Measurements from ENCODE around the gene DUSP16.
"Not testable (repeated sequence)": the region's sequence is repeated elsewhere in the genome, so short reads cannot be mapped to it uniquely, and the experiment has no call there.

The DUSP16 gene

GRCh38 chr12:12583510-12584178 lies 21.0 kb upstream of the DUSP16 start:
- DNase-seq = no peak

DNA sequence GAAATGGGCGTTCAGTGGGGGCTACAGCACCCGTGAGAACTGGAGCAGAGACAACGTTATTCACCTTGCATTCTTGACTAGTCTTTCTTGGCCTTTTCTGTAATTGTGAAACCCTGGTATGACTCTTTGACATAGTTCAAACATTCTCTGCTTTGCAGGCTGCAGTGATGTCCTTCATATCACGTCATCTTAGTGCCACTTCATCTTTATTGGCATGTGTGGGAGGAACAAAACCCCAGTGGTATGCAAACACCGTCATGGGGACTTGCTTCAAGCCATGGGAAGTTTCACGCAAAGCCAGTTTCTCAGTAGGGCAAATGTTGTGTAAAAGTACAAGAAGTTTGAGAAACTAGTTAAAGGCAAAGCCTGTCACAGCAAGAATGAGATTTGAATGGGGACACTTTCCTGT lies 20.2 kb upstream of the DUSP16 start:
- no peak for DNase-seq

- DNase-seq = no peak
Observed at GRCh38 chr12:12582193-12582881, 19.7 kb upstream of the DUSP16 start.

- DNase-seq = not testable (repeated sequence)
Observed at GRCh38 chr12:12580716-12581115, 18.1 kb upstream of the DUSP16 start.

GRCh38 chr12:12577786-12578185 lies 15.1 kb upstream of the DUSP16 start:
- no peak for DNase-seq

DNA sequence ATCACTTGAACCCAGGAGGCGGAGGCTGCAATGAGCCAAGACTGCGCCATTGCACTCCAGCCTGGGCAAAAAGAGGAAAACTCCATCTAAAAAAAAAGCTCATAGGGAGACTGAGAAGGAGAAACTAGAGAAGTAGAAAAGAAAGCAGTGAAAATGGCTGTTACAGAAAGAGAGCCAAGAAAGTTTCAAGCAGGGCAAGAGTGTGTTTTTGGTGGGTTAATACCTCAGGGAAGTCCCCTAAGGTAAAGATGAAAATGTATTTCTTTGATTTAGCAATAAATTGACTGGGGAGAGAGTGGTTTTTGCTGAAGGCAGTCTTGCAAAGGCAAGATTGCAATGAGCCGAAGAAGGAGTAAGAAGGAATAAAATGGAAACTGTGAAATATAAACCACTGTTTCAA lies 10.0 kb upstream of the DUSP16 start:
- no peak for DNase-seq

DNA sequence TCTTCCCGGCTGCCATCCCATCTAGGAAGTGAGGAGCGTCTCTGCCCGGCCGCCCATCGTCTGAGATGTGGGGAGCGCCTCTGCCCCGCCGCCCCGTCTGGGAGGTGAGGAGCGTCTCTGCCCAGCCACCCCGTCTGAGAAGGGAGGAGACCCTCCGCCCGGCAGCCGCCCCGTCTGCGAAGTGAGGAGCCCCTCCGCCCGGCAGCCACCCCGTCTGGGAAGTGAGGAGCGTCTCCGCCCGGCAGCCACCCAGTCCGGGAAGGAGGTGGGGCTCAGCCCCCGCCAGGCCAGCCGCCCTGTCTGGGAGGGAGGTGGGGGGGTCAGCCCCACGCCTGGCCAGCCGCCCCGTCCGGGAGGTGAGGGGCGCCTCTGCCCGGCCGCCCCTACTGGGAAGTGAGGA lies 3.3 kb upstream of the DUSP16 start:
- DNase-seq = not testable (repeated sequence)

- no peak for DNase-seq
Observed at GRCh38 chr12:12564911-12565310, 2.2 kb upstream of the DUSP16 start.

DNA sequence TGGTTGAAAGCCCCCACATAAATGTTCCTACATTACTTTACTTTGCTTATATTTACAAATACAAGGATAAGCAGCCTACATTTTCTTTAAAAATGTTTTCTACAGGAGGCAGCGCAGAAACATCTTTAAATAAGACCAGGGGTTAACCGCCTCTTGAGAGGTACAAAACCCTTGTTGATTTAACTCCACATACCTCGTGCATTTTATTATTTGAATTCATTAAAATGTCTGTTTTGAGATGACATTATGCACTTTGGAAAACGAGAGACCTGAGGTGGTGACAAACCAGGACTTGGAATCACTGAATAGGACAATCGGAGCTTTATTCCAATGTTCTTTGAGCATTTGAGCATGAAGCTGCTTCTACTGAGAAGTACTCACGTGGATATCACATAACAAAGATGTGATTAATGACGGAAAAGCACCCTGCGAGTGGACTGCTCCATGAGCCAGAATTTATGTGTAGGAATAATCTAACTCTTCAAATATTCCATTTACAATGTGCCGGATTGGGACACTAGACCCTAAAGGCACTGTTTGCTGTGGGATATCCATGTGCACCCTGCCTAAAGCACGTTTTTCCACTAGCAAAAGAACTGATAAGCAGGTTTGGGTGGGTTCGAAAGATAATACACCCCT lies 746 bp upstream of the DUSP16 start:
- no peak for DNase-seq

DNA sequence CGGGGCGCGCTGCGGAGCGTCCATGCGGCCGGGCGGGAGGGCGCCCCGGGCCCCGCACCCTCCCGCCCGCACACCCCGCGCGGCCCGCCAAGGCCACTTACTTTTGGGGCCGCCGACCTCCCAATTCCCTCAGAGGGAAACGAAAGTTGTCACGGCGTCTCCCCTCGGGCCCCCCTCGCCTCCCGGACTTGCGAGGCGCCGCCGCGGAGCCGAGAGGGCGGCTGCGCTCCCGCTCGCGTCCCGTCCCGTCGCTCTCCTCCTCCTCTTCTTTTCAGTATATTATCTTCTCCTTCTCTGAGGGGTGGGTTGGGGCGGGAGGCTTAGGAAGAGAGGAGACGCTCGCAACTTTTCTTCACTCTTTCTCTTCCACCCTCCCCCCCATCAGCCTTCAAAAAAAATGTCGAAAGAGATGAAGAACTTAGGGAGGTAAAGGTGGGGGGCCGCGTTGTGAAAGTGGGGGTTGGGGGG lies 613 bp downstream of the DUSP16 start:
- DNase-seq = peak; percentile 56

DNA sequence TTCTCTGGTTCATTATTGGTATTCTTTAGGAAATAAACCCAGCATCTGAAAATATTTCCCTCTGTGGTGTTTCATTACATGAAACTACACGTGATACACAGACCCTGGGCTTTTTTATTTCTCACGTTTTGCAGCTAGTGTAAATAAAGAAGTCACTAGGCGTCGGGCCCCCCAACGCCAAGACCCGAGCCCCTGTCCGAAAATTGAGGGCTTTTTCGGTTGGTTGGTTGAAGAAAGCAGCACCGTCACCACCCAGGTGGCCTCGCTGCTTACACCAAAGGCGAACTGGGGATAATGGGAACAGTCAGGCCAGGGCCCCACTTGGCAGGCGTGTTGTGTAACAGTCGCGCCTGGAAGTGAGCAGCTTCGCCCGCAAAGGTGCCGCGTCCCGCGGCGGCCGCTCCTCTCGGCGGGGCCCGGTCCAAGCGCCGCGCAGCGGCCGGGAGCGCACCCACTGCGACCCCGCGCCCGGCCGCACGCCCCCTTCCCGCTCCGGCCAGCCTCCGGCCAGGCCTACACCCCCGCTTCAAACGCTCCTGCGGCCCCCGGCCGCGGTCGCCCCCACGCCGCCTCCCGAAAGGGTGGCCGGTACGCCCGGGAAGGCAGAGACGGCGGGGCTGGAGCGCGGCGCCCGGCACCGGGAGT lies 1.2 kb downstream of the DUSP16 start:
- DNase-seq = peak; percentile 78

DNA sequence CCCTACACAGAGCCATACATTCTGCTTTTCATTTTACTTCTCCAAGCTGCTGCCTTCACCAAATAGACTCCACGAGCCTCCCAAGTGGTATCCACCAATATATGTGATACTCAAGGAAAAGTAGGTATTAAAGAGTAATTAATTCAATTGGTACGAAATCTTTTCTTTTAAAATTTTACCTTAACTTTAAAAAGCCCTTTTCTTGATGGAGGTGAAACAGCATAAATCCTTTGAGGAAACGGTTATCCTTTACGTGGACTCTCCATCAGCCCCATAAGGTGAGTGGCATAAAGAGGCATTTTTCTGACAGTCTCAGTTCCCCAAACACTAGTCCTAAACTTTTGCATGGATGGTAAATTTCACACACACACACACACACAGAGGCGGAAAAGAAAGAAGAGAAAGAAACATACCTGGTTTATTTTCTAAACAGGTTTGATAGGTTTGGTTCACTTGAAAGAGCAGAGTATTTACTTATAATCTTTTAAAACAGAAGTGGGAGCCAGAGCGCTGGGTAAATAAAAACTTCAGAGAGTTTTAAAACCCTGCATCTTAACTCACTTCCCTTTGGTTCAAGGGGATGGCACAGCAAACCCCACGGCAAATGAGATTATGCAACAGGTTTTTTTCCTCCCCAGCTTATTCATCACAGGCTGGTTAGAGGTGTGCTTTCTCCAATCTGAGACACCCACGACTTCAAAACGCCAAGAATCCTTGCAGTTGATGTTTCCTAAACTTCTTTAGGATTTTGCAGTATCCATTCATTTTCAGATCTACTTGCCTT lies 1.9 kb downstream of the DUSP16 start:
- no peak for DNase-seq

- DNase-seq = no peak
Observed at GRCh38 chr12:12559719-12560296, 2.9 kb downstream of the DUSP16 start.

DNA sequence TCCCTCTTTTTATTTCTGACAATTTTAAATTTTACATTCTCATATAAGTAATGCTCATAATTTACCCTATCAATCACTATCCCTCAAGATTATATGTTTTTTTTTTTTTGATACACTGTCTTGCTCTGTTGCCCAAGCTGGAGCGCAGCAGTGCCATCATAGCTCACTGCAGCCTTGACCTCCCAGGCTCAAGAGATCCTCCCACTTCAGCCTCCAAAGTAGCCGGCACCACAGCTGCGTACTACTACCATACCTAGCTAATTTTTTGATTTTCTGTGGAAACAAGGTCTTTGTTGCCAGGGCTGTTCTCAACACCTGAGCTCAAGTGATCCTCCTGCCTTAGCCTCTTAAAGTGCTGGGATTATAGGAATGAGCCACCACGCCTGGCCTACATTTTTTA lies 4.4 kb downstream of the DUSP16 start:
- no peak for DNase-seq

- DNase-seq = no peak
Observed at GRCh38 chr12:12557733-12558132, 4.9 kb downstream of the DUSP16 start.

DNA sequence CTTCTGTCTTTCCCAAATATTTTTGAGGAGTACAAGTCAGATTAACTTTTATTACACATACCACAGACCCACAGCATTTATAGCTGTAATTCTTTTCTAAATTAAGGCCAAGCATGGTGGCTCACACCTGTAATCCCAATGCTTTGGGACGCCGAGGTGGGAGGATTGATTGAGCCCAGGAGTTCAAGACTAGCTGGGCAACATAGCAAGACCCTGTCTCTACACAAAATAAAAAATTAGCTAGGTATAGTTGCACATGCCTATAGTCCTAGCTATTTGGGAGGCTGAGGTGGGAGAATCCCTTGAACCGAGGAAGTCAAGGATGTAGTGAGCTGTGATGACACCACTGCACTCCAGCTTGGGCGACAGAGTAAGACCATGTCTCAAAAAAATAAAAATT lies 7.0 kb downstream of the DUSP16 start:
- DNase-seq = no peak

GRCh38 chr12:12553208-12553785 lies 9.4 kb downstream of the DUSP16 start:
- no peak for DNase-seq

GRCh38 chr12:12551115-12551514 lies 11.5 kb downstream of the DUSP16 start:
- no peak for DNase-seq

DNA sequence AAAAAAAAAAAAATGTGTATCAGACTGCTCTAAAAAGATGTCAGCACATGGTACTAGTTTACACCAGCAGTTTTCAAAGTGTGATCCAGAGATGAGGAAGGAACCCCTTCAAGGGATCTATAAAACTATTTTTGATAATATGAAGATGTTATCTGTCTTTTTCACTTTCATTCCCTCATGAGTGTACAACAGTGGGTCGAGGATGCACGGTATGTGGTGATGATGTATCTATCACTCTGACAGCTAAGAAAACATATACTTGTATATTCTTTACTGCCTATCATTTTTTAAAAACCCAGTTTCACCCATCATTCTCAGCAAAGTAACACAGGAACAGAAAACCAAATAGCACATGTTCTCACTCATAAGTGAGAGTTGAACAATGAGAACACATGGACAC lies 12.4 kb downstream of the DUSP16 start:
- DNase-seq = no peak

GRCh38 chr12:12549426-12549825 lies 13.2 kb downstream of the DUSP16 start:
- no peak for DNase-seq

GRCh38 chr12:12548713-12549112 lies 13.9 kb downstream of the DUSP16 start:
- no peak for DNase-seq

- no peak for DNase-seq
Observed at GRCh38 chr12:12546314-12546772, 16.3 kb downstream of the DUSP16 start.
